Stimulated activated CD8-positive, alpha-beta memory T cell treated with anti-CD3 and anti-CD28 coated beads, Interleukin-2, amount 100 ng/mL, for 1 hour (primary cell): ENCODE results near the gene C2CD2.

Source experiments
- DNase-seq, 2 donors: peaks; one replicate each; pipeline ENCODE4 v3.0.0-alpha.2; 2020; ENCODE audit warnings: low read depth in 2 of 2

Gene C2CD2

GRCh38 chr21:41887667-41888066 lies 66.2 kb downstream of the C2CD2 start:
- no peak for DNase-seq

GRCh38 chr21:41886328-41886727 lies 67.5 kb downstream of the C2CD2 start:
- no peak for DNase-seq

GRCh38 chr21:41885341-41886024 lies 68.3 kb downstream of the C2CD2 start:
- DNase-seq = no peak

GRCh38 chr21:41884501-41885030 lies 69.3 kb downstream of the C2CD2 start:
- DNase-seq = no peak

DNA sequence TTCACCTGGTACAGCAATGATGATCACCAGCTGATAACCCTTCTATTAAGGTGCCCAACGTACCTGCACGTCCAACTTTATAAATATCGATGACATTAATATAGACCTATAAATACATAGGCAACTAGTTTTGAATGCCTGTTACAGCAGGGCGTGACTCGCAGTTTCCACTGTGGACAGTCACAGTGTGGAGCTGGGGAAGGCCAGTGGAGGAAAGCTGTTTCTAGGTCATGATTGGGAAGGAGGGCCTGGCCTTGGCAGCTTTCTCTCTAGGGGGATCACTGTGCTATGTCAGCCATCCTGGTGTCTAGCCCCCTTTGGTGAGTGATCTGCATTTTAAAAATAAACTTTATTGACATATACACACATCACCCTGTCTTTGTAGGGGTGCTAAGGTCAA lies 70.2 kb downstream of the C2CD2 start:
- DNase-seq = no peak

- DNase-seq = no peak
These were observed 72.8 kb downstream of the C2CD2 start for GRCh38 chr21:41881051-41881450.

- no peak for DNase-seq
These were observed 73.7 kb downstream of the C2CD2 start for GRCh38 chr21:41880153-41880552.

GRCh38 chr21:41879190-41879998 lies 74.4 kb downstream of the C2CD2 start, which contains the start of gene PRDM15:
Gene PRDM15 (minus strand): TSS chr21:41879344. CDS start chr21:41860363, 18,981 bp downstream.
- peak; percentile 65 to 70 for DNase-seq

DNA sequence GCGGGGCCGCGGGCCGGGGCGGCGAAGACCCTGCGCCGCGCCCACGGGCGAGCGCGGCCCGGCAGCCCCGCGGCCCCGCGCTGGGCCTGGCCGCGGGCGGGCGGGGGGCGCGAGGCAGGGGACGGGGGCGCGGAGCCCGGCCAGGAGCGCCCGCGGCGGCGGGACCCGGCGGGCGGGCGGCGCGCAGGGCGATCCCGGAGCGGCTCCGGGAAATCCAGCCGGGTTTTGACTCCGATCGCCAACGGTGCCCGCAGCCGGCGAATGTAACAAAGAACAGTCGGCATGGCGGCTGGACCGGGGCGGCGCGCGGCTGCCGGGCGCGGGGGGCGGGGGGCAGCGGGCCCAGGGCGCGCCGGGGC lies 75.0 kb downstream of the C2CD2 start:
- DNase-seq = peak; percentile 62 to 65

GRCh38 chr21:41877901-41878830 lies 75.7 kb downstream of the C2CD2 start:
- DNase-seq = no peak

DNA sequence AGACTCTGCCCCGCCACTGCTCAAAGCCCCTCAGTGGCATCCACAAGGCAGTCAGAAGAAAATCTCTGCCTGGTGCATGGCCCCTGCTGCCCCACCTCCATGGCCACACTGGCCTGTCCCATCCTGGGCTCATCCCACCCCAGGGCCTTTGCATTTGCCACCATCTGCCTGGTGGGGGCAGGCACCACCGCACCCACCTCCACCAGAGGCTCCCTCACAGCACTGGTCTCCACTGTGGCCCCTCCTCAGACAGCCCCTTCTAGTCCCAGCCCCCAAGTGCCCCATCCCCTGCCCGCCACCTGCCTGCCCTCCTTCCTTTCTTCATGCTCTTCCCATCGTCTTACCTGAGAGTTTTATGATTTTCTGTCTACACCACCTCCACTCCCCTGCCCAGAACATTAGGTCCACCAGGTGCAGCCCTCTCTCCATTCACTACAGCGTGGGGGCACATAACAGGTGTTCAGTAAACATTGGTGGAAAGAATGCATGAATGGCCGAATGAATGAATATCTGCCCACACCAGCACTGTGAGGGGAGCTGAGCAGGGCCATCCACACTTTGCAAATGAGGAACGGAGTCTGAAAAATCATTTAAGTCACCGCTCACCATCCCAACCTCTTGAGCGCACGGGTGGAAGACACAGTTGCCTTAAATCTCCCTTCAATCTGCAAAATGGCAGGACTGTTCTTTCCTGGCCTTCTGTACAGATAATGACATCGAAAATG lies 76.7 kb downstream of the C2CD2 start:
- no peak for DNase-seq

DNA sequence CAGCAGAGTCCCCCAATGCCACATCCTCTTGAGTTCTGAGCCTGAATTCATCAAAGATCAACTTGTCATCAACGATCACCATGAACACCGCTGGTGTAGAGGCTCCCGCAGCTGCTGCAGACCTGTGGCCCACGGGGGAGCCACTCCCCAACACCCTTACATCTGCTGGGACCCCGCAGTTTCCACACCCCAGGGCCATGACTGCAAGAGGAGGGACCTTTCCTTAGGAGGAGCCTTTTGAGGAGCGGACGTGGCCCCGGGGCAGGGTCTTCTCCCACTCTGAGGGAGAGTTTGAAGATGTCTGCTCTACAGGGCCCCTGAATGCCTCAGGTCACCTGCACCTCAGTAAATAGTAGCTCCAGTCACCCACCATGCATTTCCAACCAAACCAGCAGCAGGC lies 77.4 kb downstream of the C2CD2 start:
- no peak for DNase-seq

- DNase-seq = no peak
These were observed 78.7 kb downstream of the C2CD2 start for GRCh38 chr21:41875086-41875485.

DNA sequence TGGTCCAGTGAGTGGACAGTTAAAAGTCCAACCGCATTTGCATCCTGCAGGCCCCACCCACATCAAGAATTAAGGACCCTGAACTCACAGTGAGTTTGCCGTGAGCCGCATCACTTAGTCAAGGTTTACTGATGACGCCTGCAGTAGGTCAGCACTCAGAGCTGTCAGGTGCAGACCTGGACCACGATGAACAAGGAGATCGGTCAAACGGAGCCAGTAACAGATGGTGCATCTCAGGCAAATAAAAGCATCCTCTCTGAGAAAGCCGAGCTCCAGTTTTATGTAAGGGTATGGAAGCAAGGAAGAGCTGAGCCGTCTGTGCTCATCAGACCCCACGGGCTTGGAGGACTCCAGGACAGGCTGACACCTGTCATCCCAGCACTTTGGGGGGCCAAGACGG lies 79.2 kb downstream of the C2CD2 start:
- DNase-seq = no peak

GRCh38 chr21:41873426-41873825 lies 80.4 kb downstream of the C2CD2 start:
- no peak for DNase-seq

DNA sequence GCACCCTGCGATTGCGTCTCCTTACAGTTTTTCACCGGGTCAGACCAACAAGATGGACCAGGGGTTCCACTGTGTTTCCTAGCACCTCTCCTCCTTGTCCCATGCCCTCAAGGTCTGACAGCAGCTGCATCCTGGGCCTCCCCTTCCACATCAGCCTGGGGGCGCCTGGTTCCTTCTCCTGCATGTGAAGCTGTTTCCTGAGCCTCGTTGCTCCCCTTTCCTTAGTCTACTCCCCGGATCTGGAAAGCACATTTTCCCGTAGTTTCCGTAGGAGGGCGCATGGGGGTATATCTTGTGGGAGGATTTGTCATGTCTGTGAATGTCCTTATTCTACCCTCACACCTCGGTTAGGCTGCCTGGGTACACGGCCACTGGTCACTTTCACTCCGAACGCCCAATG lies 80.8 kb downstream of the C2CD2 start:
- no peak for DNase-seq

- no peak for DNase-seq
These were observed 82.4 kb downstream of the C2CD2 start for GRCh38 chr21:41871293-41872030.

- DNase-seq = no peak
These were observed 84.0 kb downstream of the C2CD2 start for GRCh38 chr21:41869771-41870170.

- no peak for DNase-seq
These were observed 85.6 kb downstream of the C2CD2 start for GRCh38 chr21:41868062-41868710.

DNA sequence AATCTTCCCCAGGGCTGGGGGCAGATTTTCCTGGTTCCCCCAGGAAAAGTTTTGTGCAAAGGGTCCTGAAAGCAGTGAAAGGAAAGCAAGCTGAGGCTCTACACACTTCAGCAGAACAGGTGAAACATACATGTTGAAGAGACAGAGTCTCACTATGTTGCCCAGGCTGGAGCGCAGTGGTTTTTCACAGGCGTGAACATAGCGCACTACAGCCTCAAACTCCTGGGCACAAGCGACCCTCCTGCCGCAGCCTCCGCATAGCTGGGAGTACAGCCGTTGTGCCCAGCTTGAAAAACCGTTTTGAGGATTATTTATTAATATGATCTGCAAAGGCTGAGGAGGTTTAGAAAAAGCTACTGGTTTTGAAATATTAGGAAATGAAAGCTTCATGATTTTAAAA lies 86.5 kb downstream of the C2CD2 start:
- no peak for DNase-seq
